GM23338 (cell line): ENCODE measurements around the gene SAMD11. TPM values are rescaled to one million over a fixed set of nuclear protein-coding genes. Genes with fewer than 3 reads are reported as not detected.

Source experiments
- ATAC-seq: fragments of 200-7000 bp; cut with Tn5 transposase; 3 replicates; pipeline ENCODE4 v1.9.1; 2020
- DNase-seq: peaks from one replicate; pipeline ENCODE4 v3.0.0-alpha.2; 2015; ENCODE audit warnings: low spot score
- H2AFZ ChIP-seq: fragments of 200-600 bp; sonication (generic); 2 replicates; pipeline ENCODE4 v1.8.0; 2016; ENCODE audit warnings: antibody characterized with exemption, mild to moderate bottlenecking, moderate library complexity
- H3F3A ChIP-seq: fragments of 200-600 bp; sonication (generic); replicated peaks from 2 replicates; pipeline ENCODE4 v1.8.0; 2017; ENCODE audit warnings: antibody characterized with exemption, mixed run types, low read depth
- H3K27ac ChIP-seq: fragments of 200-600 bp; sonication (generic); 2 replicates; pipeline ENCODE4 v1.6.1; 2016; ENCODE audit warnings: low read depth
- H3K27me3 ChIP-seq: fragments of 200-600 bp; sonication (generic); 2 replicates; pipeline ENCODE4 v1.8.0; 2016; ENCODE audit warnings: mild to moderate bottlenecking, mixed run types, moderate library complexity; ENCODE audit not compliant: insufficient read depth
- H3K36me3 ChIP-seq: fragments of 200-600 bp; sonication (generic); 2 replicates; pipeline ENCODE4 v1.8.0; 2016; ENCODE audit warnings: mild to moderate bottlenecking; ENCODE audit not compliant: insufficient read depth
- H3K4me1 ChIP-seq: fragments of 200-600 bp; sonication (generic); 2 replicates; pipeline ENCODE4 v1.8.0; 2016; ENCODE audit warnings: mild to moderate bottlenecking, moderate library complexity; ENCODE audit not compliant: insufficient read depth
- H3K4me2 ChIP-seq: fragments of 200-600 bp; sonication (generic); 2 replicates; pipeline ENCODE4 v1.7.1; 2017; ENCODE audit warnings: mixed run types
- H3K4me3 ChIP-seq: fragments of 200-600 bp; sonication (generic); 2 replicates; pipeline ENCODE4 v1.6.1; 2016; ENCODE audit warnings: mixed run types
- H3K79me2 ChIP-seq: fragments of 200-600 bp; sonication (generic); replicated peaks from 2 replicates; pipeline ENCODE4 v1.8.0; 2017; ENCODE audit warnings: mild to moderate bottlenecking; ENCODE audit not compliant: insufficient read depth
- H3K9me2 ChIP-seq: fragments of 200-600 bp; sonication (generic); 2 replicates; pipeline ENCODE4 v1.8.0; 2017; ENCODE audit not compliant: insufficient read depth
- H4K20me1 ChIP-seq: fragments of 200-600 bp; sonication (generic); replicated peaks from 2 replicates; pipeline ENCODE4 v1.8.0; 2017; ENCODE audit warnings: mild to moderate bottlenecking; ENCODE audit not compliant: insufficient read depth
- H3K27ac Mint-ChIP-seq: 2 replicates; pipeline ENCODE4 v1.8.0; 2020; ENCODE audit warnings: inconsistent platforms, mild to moderate bottlenecking, moderate library complexity, mixed read lengths
- H3K27me3 Mint-ChIP-seq: 3 replicates; pipeline ENCODE4 v1.8.0; 2022; ENCODE audit warnings: low read depth, mild to moderate bottlenecking, moderate library complexity, mixed read lengths, inconsistent platforms; ENCODE audit not compliant: insufficient read depth, poor library complexity
- H3K36me3 Mint-ChIP-seq: 3 replicates; pipeline ENCODE4 v1.8.0; 2021; ENCODE audit warnings: low read depth, mild to moderate bottlenecking, inconsistent platforms, moderate library complexity, mixed read lengths
- H3K4me1 Mint-ChIP-seq: 3 replicates; pipeline ENCODE4 v1.8.0; 2020; ENCODE audit warnings: mild to moderate bottlenecking, inconsistent platforms, mixed read lengths
- H3K4me3 Mint-ChIP-seq: 3 replicates; pipeline ENCODE4 v1.8.0; 2021; ENCODE audit warnings: moderate library complexity, mild to moderate bottlenecking, inconsistent platforms, mixed read lengths
- H3K9me3 Mint-ChIP-seq: 3 replicates; pipeline ENCODE4 v1.8.0; 2020; ENCODE audit warnings: moderate library complexity, mild to moderate bottlenecking, inconsistent platforms, mixed read lengths
- CREB1 ChIP-seq: fragments of 250-450 bp; sonication (Bioruptor Pico); IDR thresholded peaks from 2 replicates; pipeline ENCODE4 v1.5.0; 2020; ENCODE audit warnings: low read depth, mild to moderate bottlenecking, moderate library complexity
- EZH2 ChIP-seq: fragments of 200-600 bp; sonication (generic); IDR thresholded peaks from one replicate; pipeline ENCODE4 v1.8.0; 2017; ENCODE audit warnings: antibody characterized with exemption, mild to moderate bottlenecking, low read depth; ENCODE audit not compliant: unreplicated experiment
- EZH2phosphoT487 ChIP-seq: fragments of 200-600 bp; sonication (generic); IDR thresholded peaks from one replicate; pipeline ENCODE4 v1.8.1; 2018; ENCODE audit warnings: antibody characterized with exemption; ENCODE audit not compliant: unreplicated experiment
- JUNB ChIP-seq: IDR thresholded peaks from one replicate; pipeline ENCODE4 v1.6.1; 2016; ENCODE audit warnings: antibody characterized with exemption; ENCODE audit not compliant: unreplicated experiment
- NANOG ChIP-seq: IDR thresholded peaks from 2 replicates; pipeline ENCODE4 v1.6.1; 2016; ENCODE audit warnings: antibody characterized with exemption, borderline replicate concordance
- POLR2AphosphoS5 ChIP-seq: IDR thresholded peaks from 2 replicates; pipeline ENCODE4 v1.6.1; 2016; ENCODE audit warnings: antibody characterized with exemption, low read depth
- STAT1 ChIP-seq: IDR thresholded peaks from one replicate; pipeline ENCODE4 v1.6.1; 2016; ENCODE audit warnings: antibody characterized with exemption; ENCODE audit not compliant: unreplicated experiment
- ZNF331 ChIP-seq: fragments of 250-450 bp; sonication (Bioruptor Pico); IDR thresholded peaks from 2 replicates; pipeline ENCODE4 v1.5.0; 2020; ENCODE audit warnings: low read depth, mild to moderate bottlenecking, moderate library complexity
- polyA plus RNA-seq: library from polyadenylated mRNA; unstranded; fragments of >200 nt; fragmentation: Nextera tagmentation; extraction: Ambion mirVana; gene quantifications from 2 replicates; pipeline ENCODE4 v1.2.1, GENCODE V29; 2016
- total RNA-seq: library from RNA; depleted of rRNA; stranded (reverse); fragments of >200 nt; shearing (Covaris generic); gene quantifications from 2 replicates; pipeline ENCODE4 v1.2.3, GENCODE V29; 2014
- TF ChIP-seq, protein P1 (sequence below): IDR thresholded peaks from one replicate; pipeline ENCODE4 v1.6.1; 2018; ENCODE audit warnings: antibody characterized with exemption; ENCODE audit not compliant: unreplicated experiment
- TF ChIP-seq, protein P2 (sequence below): fragments of 250-450 bp; sonication (Bioruptor Pico); IDR thresholded peaks from 2 replicates; pipeline ENCODE4 v1.5.0; 2020; ENCODE audit warnings: mild to moderate bottlenecking, moderate library complexity
- TF ChIP-seq, protein P3 (sequence below): IDR thresholded peaks from 2 replicates; pipeline ENCODE4 v1.6.1; 2016; ENCODE audit warnings: antibody characterized with exemption
- TF ChIP-seq, protein P4 (sequence below), 2 experiments: fragments of 200-600 bp in 1 of 2; sonication (generic) in 1 of 2; conservative IDR thresholded peaks; 2 replicates each; pipeline versions ENCODE4 v1.5.1 to v1.6.1; 2016 to 2017; ENCODE audit warnings: antibody characterized with exemption in 2 of 2, low read depth in 2 of 2, mild to moderate bottlenecking in 2 of 2, moderate library complexity in 1 of 2

The SAMD11 gene
- total and polyA plus RNA-seq, 2 experiments from 2014 or later: 0.14 to 0.40 TPM

DNA sequence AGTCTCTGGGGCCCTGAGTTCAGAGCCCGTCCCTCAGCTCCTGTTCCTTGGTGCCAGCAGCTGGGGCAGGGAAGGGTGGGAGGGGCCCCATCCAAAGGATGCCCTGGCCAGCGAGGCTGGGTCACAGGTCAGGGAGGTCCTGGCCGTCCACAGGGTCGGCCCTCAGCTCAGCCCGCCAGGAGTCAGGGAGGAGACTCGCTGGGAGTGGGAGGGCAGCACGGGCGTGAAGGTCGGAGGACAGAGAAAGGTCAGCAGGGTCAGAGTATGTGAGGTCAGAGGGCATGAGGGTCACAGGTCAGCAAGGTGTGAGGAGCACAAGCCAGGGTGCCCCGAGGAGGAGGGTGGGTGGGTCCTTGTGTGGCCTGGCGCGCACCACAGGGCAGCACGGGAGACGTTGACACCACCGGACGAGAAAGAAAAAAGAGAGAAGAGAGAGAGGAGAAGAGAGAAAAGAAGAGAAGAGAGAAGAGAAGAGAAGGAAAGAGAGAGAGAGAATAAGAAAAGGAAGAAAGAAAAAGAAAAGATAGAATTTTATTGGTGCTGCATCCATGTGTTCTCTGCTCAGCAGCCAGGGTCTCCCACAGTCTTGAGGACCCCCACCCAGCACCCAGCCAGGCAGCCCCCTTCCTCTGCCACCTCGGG lies 51.1 kb downstream of the SAMD11 start:
- Histone ChIP-seq H3F3A (no peaks in the 10 kb centered on the region), H2AFZ (no peak overlapping the region), H3K27me3 (peaks cover 5% of the 10 kb centered on the region; the same call in 1 of the 2 replicates), H3K4me1 (no peaks in the 10 kb centered on the region; the same call in 1 of the 2 replicates), H3K4me2 (no peak overlapping the region), H3K9me2 (no peaks in the 10 kb centered on the region), H3K4me3 (no peak overlapping the region), H3K36me3 (no peaks in the 10 kb centered on the region), H3K79me2 (no peaks in the 10 kb centered on the region), H3K27ac (no peak overlapping the region), H4K20me1 (no peaks in the 10 kb centered on the region)
- Mint-ChIP-seq H3K4me3 (no peak overlapping the region), H3K27ac (no peak overlapping the region), H3K4me1 (peaks cover 4% of the 10 kb centered on the region), H3K27me3 (peaks cover 19% of the 10 kb centered on the region), H3K9me3 (peaks cover 5% of the 10 kb centered on the region), H3K36me3 (peaks cover 5% of the 10 kb centered on the region)
- DNase-seq (no peak), ATAC-seq (no peak)
- TF ChIP-seq NANOG (no peak), JUNB (no peak), ZNF331 (no peak), EZH2phosphoT487 (no peak), EZH2 (no peak), CREB1 (CRISPR knock-in tag) (no peak), POLR2AphosphoS5 (no peak), STAT1 (no peak)
- TF ChIP-seq, protein P1, sequence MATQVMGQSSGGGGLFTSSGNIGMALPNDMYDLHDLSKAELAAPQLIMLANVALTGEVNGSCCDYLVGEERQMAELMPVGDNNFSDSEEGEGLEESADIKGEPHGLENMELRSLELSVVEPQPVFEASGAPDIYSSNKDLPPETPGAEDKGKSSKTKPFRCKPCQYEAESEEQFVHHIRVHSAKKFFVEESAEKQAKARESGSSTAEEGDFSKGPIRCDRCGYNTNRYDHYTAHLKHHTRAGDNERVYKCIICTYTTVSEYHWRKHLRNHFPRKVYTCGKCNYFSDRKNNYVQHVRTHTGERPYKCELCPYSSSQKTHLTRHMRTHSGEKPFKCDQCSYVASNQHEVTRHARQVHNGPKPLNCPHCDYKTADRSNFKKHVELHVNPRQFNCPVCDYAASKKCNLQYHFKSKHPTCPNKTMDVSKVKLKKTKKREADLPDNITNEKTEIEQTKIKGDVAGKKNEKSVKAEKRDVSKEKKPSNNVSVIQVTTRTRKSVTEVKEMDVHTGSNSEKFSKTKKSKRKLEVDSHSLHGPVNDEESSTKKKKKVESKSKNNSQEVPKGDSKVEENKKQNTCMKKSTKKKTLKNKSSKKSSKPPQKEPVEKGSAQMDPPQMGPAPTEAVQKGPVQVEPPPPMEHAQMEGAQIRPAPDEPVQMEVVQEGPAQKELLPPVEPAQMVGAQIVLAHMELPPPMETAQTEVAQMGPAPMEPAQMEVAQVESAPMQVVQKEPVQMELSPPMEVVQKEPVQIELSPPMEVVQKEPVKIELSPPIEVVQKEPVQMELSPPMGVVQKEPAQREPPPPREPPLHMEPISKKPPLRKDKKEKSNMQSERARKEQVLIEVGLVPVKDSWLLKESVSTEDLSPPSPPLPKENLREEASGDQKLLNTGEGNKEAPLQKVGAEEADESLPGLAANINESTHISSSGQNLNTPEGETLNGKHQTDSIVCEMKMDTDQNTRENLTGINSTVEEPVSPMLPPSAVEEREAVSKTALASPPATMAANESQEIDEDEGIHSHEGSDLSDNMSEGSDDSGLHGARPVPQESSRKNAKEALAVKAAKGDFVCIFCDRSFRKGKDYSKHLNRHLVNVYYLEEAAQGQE: no peak
- TF ChIP-seq, protein P2, sequence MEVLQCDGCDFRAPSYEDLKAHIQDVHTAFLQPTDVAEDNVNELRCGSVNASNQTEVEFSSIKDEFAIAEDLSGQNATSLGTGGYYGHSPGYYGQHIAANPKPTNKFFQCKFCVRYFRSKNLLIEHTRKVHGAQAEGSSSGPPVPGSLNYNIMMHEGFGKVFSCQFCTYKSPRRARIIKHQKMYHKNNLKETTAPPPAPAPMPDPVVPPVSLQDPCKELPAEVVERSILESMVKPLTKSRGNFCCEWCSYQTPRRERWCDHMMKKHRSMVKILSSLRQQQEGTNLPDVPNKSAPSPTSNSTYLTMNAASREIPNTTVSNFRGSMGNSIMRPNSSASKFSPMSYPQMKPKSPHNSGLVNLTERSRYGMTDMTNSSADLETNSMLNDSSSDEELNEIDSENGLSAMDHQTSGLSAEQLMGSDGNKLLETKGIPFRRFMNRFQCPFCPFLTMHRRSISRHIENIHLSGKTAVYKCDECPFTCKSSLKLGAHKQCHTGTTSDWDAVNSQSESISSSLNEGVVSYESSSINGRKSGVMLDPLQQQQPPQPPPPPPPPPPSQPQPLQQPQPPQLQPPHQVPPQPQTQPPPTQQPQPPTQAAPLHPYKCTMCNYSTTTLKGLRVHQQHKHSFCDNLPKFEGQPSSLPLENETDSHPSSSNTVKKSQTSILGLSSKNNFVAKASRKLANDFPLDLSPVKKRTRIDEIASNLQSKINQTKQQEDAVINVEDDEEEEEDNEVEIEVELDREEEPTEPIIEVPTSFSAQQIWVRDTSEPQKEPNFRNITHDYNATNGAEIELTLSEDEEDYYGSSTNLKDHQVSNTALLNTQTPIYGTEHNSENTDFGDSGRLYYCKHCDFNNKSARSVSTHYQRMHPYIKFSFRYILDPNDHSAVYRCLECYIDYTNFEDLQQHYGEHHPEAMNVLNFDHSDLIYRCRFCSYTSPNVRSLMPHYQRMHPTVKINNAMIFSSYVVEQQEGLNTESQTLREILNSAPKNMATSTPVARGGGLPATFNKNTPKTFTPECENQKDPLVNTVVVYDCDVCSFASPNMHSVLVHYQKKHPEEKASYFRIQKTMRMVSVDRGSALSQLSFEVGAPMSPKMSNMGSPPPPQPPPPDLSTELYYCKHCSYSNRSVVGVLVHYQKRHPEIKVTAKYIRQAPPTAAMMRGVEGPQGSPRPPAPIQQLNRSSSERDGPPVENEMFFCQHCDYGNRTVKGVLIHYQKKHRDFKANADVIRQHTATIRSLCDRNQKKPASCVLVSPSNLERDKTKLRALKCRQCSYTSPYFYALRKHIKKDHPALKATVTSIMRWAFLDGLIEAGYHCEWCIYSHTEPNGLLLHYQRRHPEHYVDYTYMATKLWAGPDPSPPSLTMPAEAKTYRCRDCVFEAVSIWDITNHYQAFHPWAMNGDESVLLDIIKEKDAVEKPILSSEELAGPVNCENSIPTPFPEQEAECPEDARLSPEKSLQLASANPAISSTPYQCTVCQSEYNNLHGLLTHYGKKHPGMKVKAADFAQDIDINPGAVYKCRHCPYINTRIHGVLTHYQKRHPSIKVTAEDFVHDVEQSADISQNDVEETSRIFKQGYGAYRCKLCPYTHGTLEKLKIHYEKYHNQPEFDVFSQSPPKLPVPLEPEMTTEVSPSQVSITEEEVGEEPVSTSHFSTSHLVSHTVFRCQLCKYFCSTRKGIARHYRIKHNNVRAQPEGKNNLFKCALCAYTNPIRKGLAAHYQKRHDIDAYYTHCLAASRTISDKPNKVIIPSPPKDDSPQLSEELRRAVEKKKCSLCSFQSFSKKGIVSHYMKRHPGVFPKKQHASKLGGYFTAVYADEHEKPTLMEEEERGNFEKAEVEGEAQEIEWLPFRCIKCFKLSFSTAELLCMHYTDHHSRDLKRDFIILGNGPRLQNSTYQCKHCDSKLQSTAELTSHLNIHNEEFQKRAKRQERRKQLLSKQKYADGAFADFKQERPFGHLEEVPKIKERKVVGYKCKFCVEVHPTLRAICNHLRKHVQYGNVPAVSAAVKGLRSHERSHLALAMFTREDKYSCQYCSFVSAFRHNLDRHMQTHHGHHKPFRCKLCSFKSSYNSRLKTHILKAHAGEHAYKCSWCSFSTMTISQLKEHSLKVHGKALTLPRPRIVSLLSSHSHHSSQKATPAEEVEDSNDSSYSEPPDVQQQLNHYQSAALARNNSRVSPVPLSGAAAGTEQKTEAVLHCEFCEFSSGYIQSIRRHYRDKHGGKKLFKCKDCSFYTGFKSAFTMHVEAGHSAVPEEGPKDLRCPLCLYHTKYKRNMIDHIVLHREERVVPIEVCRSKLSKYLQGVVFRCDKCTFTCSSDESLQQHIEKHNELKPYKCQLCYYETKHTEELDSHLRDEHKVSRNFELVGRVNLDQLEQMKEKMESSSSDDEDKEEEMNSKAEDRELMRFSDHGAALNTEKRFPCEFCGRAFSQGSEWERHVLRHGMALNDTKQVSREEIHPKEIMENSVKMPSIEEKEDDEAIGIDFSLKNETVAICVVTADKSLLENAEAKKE (CRISPR knock-in tag): no peak
- TF ChIP-seq, protein P3, sequence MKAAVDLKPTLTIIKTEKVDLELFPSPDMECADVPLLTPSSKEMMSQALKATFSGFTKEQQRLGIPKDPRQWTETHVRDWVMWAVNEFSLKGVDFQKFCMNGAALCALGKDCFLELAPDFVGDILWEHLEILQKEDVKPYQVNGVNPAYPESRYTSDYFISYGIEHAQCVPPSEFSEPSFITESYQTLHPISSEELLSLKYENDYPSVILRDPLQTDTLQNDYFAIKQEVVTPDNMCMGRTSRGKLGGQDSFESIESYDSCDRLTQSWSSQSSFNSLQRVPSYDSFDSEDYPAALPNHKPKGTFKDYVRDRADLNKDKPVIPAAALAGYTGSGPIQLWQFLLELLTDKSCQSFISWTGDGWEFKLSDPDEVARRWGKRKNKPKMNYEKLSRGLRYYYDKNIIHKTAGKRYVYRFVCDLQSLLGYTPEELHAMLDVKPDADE: no peak
- TF ChIP-seq, protein P4, sequence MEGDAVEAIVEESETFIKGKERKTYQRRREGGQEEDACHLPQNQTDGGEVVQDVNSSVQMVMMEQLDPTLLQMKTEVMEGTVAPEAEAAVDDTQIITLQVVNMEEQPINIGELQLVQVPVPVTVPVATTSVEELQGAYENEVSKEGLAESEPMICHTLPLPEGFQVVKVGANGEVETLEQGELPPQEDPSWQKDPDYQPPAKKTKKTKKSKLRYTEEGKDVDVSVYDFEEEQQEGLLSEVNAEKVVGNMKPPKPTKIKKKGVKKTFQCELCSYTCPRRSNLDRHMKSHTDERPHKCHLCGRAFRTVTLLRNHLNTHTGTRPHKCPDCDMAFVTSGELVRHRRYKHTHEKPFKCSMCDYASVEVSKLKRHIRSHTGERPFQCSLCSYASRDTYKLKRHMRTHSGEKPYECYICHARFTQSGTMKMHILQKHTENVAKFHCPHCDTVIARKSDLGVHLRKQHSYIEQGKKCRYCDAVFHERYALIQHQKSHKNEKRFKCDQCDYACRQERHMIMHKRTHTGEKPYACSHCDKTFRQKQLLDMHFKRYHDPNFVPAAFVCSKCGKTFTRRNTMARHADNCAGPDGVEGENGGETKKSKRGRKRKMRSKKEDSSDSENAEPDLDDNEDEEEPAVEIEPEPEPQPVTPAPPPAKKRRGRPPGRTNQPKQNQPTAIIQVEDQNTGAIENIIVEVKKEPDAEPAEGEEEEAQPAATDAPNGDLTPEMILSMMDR (conservative IDR thresholded peaks at IDR 0.05; ENCODE audit: low read depth in 2 of 2): no peak
